Measurements from ENCODE around the gene TECPR1. TPM values are rescaled to one million over a fixed set of nuclear protein-coding genes. Genes with fewer than 3 reads are reported as not detected.

TECPR1 gene
- total and polyA plus RNA-seq, 9 donors = 4.2 to 28.1 (median 21.4) TPM

- intact Hi-C loops (cut with DNase I) = no loop called here
- H3K9me3 ChIP-seq = no peaks in the 10 kb centered on the region
- no peaks in the 10 kb centered on the region for H3K4me1 ChIP-seq (ENCODE audit: insufficient read depth)
- no peaks in the 10 kb centered on the region for H3K36me3 ChIP-seq
- DNase-seq = no peak
- WGBS, 3 donors = 88 to 91% (median 89%) methylated on average over 20 of the region's 20 CpGs
- H3K27ac ChIP-seq = no peak overlapping the region
- no peak overlapping the region for H3K4me3 ChIP-seq
- TF ChIP-seq EP300 (IDR thresholded peaks at IDR 0.05) (no peak), CTCF (IDR thresholded peaks at IDR 0.05) (no peak), POLR2A (IDR thresholded peaks at IDR 0.05) (no peak)
- H3K27me3 ChIP-seq = no peaks in the 10 kb centered on the region
These were observed 77.4 kb downstream of the TECPR1 start for GRCh38 chr7:98174334-98175259.

- Histone ChIP-seq H3K27ac (no peak overlapping the region), H3K4me3 (no peak overlapping the region), H3K27me3 (no peaks in the 10 kb centered on the region), H3K9me3 (no peaks in the 10 kb centered on the region), H3K4me1 (ENCODE audit: insufficient read depth) (no peaks in the 10 kb centered on the region), H3K36me3 (no peaks in the 10 kb centered on the region)
- TF ChIP-seq EP300 (IDR thresholded peaks at IDR 0.05) (no peak), CTCF (IDR thresholded peaks at IDR 0.05) (no peak), POLR2A (IDR thresholded peaks at IDR 0.05) (no peak)
- WGBS, 3 donors = 94% methylated on average over 24 of the region's 24 CpGs
- no peak for DNase-seq
- intact Hi-C loops (cut with DNase I) = no loop called here
These were observed 80.6 kb downstream of the TECPR1 start for GRCh38 chr7:98171449-98171848.

DNA sequence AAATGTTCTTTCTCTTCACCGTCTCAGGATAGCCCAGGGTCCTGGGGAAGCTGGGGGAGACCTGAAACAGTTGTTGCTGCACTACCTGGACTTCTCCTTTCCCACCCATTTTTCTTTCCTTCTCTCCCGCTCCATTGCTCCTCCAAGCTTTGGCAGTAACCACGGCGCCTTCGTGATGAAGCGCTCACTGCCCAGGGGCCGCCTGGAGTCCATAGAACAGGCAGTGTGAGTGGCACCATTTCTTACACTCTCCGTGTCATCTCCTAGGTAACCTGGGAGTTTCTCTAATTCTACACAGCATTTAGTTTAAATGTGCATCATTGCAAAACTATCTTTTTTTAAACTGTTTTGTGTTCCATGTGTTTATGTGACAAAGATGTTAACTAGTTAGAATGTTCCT is 81.1 kb downstream of the TECPR1 start:
- Histone ChIP-seq H3K36me3 (no peaks in the 10 kb centered on the region), H3K27me3 (no peaks in the 10 kb centered on the region), H3K4me1 (ENCODE audit: insufficient read depth) (peaks cover 2% of the 10 kb centered on the region), H3K4me3 (no peak overlapping the region), H3K9me3 (no peaks in the 10 kb centered on the region), H3K27ac (no peak overlapping the region)
- WGBS, 3 donors = 90 to 93% (median 90%) methylated on average over 8 of the region's 8 CpGs
- TF ChIP-seq EP300 (IDR thresholded peaks at IDR 0.05) (no peak), CTCF (IDR thresholded peaks at IDR 0.05) (no peak), POLR2A (IDR thresholded peaks at IDR 0.05) (no peak)
- intact Hi-C loops (cut with DNase I) = no loop called here
- no peak for DNase-seq

- Histone ChIP-seq H3K4me3 (no peak overlapping the region), H3K9me3 (no peaks in the 10 kb centered on the region), H3K27ac (no peak overlapping the region), H3K36me3 (no peaks in the 10 kb centered on the region), H3K4me1 (ENCODE audit: insufficient read depth) (peaks cover 5% of the 10 kb centered on the region), H3K27me3 (no peaks in the 10 kb centered on the region)
- no peak for TF ChIP-seq EP300 (IDR thresholded peaks at IDR 0.05)
- no peak for DNase-seq
- WGBS, 3 donors = 95 to 96% (median 96%) methylated on average over 5 of the region's 5 CpGs
- intact Hi-C loops (cut with DNase I) = loop anchor here (5.0 to 10.0 kb wide), 4 partner anchors 62 to 147 kb away; partner anchors contain the start of gene LMTK2 (in 3 of the 4)
These were observed 83.0 kb downstream of the TECPR1 start for GRCh38 chr7:98168904-98169621.
